ENCODE results near the gene PPARG.
"Not testable (repeated sequence)": the region's sequence is repeated elsewhere in the genome, so short reads cannot be mapped to it uniquely, and the experiment has no call there.

The PPARG gene

GRCh38 chr3:12381199-12381598 is 92.3 kb downstream of the PPARG start:
- H3K4me1 ChIP-seq (ENCODE audit: low read length), result no peaks in the 10 kb centered on the region
- H4K20me1 ChIP-seq (ENCODE audit: insufficient read depth, low read length), result no peaks in the 10 kb centered on the region
- no peaks in the 10 kb centered on the region for H3K36me3 ChIP-seq (replicated peaks; ENCODE audit: insufficient read depth, low read length)
- no peaks in the 10 kb centered on the region for H3K79me2 ChIP-seq (ENCODE audit: low read length)
- H3K27me3 ChIP-seq (replicated peaks; ENCODE audit: insufficient read depth, low read length), result no peaks in the 10 kb centered on the region
- H3K9me2 ChIP-seq (replicated peaks; ENCODE audit: insufficient read depth, low read length), result no peaks in the 10 kb centered on the region
- H3K4me3 ChIP-seq (ENCODE audit: low read length), result no peak overlapping the region
- DNase-seq, result no peak
- H3K9ac ChIP-seq (ENCODE audit: low read length), result no peak overlapping the region
- H3K4me2 ChIP-seq (ENCODE audit: low read depth, low read length), result no peak overlapping the region
- no peak overlapping the region for H2AFZ ChIP-seq (ENCODE audit: low read length)
- no peaks in the 10 kb centered on the region for H3F3A ChIP-seq (ENCODE audit: insufficient read depth, low read length)
- no peaks in the 10 kb centered on the region for H3K9me3 ChIP-seq (replicated peaks; ENCODE audit: insufficient read depth, low read length)
- TF ChIP-seq CTCF (IDR thresholded peaks at IDR 0.05; ENCODE audit: low read length), result no peak
- TF ChIP-seq EZH2phosphoT487 (IDR thresholded peaks at IDR 0.05; ENCODE audit: low read length), result no peak
- TF ChIP-seq EZH2 (optimal IDR thresholded peaks at IDR 0.05; ENCODE audit: low read depth, low read length), result no peak
- H3K27ac ChIP-seq (ENCODE audit: low read length), result no peak overlapping the region

- Histone ChIP-seq H4K20me1 (ENCODE audit: insufficient read depth, low read length) (no peaks in the 10 kb centered on the region), H3F3A (ENCODE audit: insufficient read depth, low read length) (no peaks in the 10 kb centered on the region), H2AFZ (ENCODE audit: low read length) (no peak overlapping the region), H3K36me3 (replicated peaks; ENCODE audit: insufficient read depth, low read length) (no peaks in the 10 kb centered on the region), H3K79me2 (ENCODE audit: low read length) (no peaks in the 10 kb centered on the region), H3K27ac (ENCODE audit: low read length) (no peak overlapping the region), H3K9ac (ENCODE audit: low read length) (no peak overlapping the region), H3K27me3 (replicated peaks; ENCODE audit: insufficient read depth, low read length) (no peaks in the 10 kb centered on the region), H3K4me1 (ENCODE audit: low read length) (no peaks in the 10 kb centered on the region), H3K4me3 (ENCODE audit: low read length) (no peak overlapping the region), H3K9me3 (replicated peaks; ENCODE audit: insufficient read depth, low read length) (no peaks in the 10 kb centered on the region), H3K4me2 (ENCODE audit: low read depth, low read length) (no peak overlapping the region), H3K9me2 (replicated peaks; ENCODE audit: insufficient read depth, low read length) (no peaks in the 10 kb centered on the region)
- TF ChIP-seq EZH2 (optimal IDR thresholded peaks at IDR 0.05; ENCODE audit: low read depth, low read length) (no peak), CTCF (IDR thresholded peaks at IDR 0.05; ENCODE audit: low read length) (no peak)
- DNase-seq, result no peak
Observed at GRCh38 chr3:12383218-12383617, 94.3 kb downstream of the PPARG start.

GRCh38 chr3:12384451-12385233 is 95.8 kb downstream of the PPARG start:
- H3K36me3 ChIP-seq (replicated peaks; ENCODE audit: insufficient read depth, low read length), result no peaks in the 10 kb centered on the region
- H2AFZ ChIP-seq (ENCODE audit: low read length), result no peak overlapping the region
- no peaks in the 10 kb centered on the region for H3K9me3 ChIP-seq (replicated peaks; ENCODE audit: insufficient read depth, low read length)
- TF ChIP-seq EZH2phosphoT487 (IDR thresholded peaks at IDR 0.05; ENCODE audit: low read length), result no peak
- no peak for TF ChIP-seq CTCF (IDR thresholded peaks at IDR 0.05; ENCODE audit: low read length)
- TF ChIP-seq EZH2 (optimal IDR thresholded peaks at IDR 0.05; ENCODE audit: low read depth, low read length), result no peak
- no peaks in the 10 kb centered on the region for H4K20me1 ChIP-seq (ENCODE audit: insufficient read depth, low read length)
- H3K9me2 ChIP-seq (replicated peaks; ENCODE audit: insufficient read depth, low read length), result no peaks in the 10 kb centered on the region
- H3K4me2 ChIP-seq (ENCODE audit: low read depth, low read length), result no peak overlapping the region
- no peaks in the 10 kb centered on the region for H3K27me3 ChIP-seq (replicated peaks; ENCODE audit: insufficient read depth, low read length)
- no peak overlapping the region for H3K4me3 ChIP-seq (ENCODE audit: low read length)
- no peaks in the 10 kb centered on the region for H3F3A ChIP-seq (ENCODE audit: insufficient read depth, low read length)
- no peaks in the 10 kb centered on the region for H3K4me1 ChIP-seq (ENCODE audit: low read length)
- DNase-seq, result no peak
- no peak overlapping the region for H3K27ac ChIP-seq (ENCODE audit: low read length)
- no peak overlapping the region for H3K9ac ChIP-seq (ENCODE audit: low read length)
- H3K79me2 ChIP-seq (ENCODE audit: low read length), result no peaks in the 10 kb centered on the region

- H3K9ac ChIP-seq (ENCODE audit: low read length); H3F3A ChIP-seq (ENCODE audit: insufficient read depth, low read length); H3K4me1 ChIP-seq (ENCODE audit: low read length); H3K27ac ChIP-seq (ENCODE audit: low read length); DNase-seq; H3K4me2 ChIP-seq (ENCODE audit: low read depth, low read length); H3K36me3 ChIP-seq (replicated peaks; ENCODE audit: insufficient read depth, low read length); H4K20me1 ChIP-seq (ENCODE audit: insufficient read depth, low read length); H3K9me2 ChIP-seq (replicated peaks; ENCODE audit: insufficient read depth, low read length); H3K27me3 ChIP-seq (replicated peaks; ENCODE audit: insufficient read depth, low read length); H3K4me3 ChIP-seq (ENCODE audit: low read length); H3K9me3 ChIP-seq (replicated peaks; ENCODE audit: insufficient read depth, low read length); H2AFZ ChIP-seq (ENCODE audit: low read length); H3K79me2 ChIP-seq (ENCODE audit: low read length): not testable (repeated sequence)
Observed at GRCh38 chr3:12386514-12387291, 97.8 kb downstream of the PPARG start.

Data from MM.1S (cell line).